NCI-H1048 (cell line): ENCODE data around the gene ATF6.
"Not testable (repeated sequence)": the region's sequence is repeated elsewhere in the genome, so short reads cannot be mapped to it uniquely, and the experiment has no call there.

Experiments used
- DNase-seq: peaks from one replicate; lab custom pipeline; 2025; lab: John Stamatoyannopoulos, UW

The ATF6 gene

DNA sequence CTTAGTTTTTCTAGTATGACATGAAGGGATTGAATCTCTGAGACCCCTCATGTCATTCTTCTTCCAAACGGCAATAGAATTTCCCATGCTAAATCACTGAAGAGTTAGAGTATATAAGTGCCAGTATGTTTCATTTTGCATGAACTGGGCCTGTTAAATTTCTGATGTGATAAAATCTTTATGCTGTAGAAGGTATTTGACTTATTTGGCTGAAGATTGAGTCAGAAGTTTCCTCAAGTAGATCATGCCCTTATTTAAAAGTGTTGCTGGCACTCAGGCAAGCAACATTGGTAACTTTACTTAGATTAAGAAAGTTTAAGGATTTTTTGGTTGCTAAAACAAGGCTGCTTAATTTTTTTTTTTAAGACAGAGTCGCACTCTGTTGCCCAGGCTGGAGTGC lies 13.3 kb downstream of the ATF6 start:
- no peak for DNase-seq

DNA sequence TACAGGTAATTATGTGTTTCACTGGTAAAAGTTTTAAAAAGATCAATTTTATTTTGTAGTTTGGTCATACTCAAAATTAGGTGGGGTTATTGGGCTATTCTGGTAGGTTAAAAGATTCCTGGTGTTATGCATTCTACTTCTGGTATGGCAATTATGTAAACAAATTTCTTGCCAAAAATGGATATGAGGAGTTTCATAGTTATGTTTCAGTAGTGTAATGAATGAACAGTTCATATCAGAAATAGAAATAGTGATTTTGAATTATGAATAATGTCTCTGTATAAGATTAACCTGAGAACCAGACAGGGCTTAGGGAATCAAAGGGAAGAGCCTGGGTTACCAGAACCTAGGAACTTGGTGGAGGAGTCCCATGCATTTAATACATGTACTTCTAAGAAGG lies 15.9 kb downstream of the ATF6 start:
- DNase-seq, result no peak

DNA sequence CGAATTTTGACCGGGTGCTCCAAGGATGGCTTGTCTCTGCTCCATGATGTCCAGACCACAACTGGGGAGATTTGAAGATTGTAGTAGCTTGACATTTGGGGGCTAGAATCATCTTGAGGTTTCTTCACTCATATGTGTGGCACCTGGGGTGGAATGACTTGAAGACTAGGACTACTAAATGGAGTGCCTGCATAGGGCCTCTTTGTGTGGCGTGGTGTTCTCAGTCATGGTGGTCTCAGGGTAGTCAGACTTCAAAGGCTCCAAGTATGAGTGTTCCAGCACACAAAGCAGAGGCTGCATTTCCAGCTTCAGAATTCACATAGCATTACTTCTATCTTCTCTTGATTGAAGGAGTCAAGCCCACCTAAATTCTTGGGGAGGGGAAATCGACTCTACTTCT lies 16.8 kb downstream of the ATF6 start:
- no peak for DNase-seq

DNA sequence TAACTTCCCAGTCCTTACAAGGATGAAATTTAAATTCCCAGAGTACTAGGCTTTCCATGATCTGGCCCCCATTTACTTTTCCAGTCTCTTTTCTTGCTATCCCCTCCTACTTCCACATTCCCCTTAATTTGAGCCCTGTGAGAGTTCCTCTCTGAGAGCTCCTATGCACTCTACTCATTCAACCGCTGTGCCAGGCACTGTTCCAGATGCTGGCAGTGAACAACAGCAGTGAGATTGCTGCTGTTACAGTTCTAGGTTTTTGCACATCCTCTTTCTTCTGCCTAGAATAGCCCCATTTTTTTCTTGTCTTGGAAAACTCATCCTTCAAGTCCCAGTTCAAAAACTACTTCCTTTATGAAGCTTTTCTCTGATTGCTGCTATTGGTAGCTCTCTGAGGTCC lies 18.8 kb downstream of the ATF6 start:
- no peak for DNase-seq

DNA sequence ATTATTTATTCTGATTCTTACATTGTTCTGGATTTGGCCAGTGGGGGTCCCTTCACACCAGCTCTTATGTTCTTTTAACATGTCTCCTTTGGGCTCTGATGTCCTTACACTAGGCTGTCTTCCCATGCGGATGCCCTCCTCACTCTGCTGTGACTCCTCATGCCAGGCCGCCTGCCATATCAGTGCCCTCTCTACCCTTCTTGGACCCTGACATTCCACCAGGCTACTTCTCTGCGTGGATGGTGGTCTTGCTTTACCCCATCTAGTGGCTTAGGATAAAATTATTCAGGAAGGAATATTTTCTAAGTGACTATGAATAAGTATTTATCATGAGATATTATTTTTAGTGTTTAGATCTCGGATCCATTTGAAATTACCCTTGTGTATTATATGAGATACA lies 21.2 kb downstream of the ATF6 start:
- no peak for DNase-seq

DNA sequence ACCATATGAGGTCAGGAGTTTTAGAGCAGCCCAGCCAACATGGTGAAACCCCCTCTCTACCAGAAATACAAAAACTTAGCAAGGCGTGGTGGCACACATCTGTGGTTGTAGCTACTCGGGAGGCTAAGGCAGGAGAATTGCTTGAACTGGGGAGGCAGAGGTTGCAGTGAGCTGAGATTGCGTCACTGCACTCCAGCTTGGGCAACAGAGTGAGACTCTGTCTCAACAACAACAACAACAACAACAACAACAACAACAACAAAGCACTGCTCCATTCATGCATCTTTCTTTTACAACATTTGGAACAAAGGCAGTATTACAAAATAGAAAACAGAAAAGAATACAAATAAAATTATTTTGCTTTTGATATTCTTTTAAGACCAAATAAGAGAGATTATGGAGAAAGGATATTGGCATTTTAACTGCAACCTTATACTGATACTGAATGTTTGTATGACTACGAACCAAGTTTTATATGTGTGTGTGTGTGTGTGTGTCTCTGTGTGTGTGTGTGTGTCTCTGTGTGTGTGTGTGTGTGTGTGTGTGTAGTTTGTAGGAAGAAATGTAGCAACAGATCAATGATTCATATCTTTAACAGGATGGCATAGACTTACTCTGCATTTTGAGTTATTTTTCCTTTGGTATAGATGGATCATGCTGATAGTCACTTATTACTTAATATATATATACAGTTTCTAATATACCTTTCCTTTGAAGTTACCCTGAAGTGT lies 24.6 kb downstream of the ATF6 start:
- no peak for DNase-seq

DNA sequence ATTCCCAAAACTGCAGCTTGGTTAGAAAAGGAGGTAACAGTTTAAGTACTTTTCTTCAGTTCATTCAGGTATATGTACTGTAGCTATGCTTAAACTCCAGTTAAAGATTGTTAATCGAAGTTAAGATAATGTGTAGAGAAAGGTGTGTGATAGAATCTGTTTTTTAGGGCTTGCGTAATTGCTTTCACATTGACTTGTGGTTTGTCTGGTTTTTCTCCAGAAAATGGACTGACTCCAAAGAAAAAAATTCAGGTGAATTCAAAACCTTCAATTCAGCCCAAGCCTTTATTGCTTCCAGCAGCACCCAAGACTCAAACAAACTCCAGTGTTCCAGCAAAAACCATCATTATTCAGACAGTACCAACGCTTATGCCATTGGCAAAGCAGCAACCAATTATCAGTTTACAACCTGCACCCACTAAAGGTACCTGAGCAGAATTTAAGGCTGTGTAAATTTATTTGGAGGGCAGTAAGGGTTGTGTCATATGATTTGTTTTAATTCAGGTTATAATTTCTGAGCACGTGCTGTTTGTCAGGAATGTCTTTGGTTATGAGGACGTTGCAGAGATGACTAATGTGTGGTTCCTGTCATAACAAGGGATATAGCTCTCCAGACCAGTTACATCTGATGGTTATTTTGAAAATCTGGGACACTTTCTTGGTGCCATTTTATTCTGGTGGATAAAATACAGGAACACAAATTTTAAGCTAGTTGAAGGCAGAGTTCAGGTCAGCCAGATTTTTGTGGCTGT lies 26.0 kb downstream of the ATF6 start:
- no peak for DNase-seq

DNA sequence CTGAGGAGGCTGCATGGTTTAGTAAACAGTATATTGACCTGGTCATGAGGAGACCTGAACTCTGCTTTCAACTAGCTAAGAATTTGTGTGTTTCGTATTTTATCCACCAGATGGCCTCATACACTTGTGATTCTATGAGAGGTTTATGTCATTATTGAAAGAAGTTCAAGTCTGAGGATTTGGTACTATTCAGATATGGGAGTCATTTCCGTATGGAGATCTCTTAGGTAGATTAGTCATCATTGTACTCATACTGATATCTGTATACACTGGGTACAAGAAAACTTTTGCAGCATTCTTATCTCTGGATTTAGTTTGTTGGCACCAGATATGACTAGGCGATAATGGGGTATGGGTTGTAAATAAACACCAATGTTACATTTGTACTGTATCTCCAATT lies 26.6 kb downstream of the ATF6 start:
- peak; percentile 19 for DNase-seq

DNA sequence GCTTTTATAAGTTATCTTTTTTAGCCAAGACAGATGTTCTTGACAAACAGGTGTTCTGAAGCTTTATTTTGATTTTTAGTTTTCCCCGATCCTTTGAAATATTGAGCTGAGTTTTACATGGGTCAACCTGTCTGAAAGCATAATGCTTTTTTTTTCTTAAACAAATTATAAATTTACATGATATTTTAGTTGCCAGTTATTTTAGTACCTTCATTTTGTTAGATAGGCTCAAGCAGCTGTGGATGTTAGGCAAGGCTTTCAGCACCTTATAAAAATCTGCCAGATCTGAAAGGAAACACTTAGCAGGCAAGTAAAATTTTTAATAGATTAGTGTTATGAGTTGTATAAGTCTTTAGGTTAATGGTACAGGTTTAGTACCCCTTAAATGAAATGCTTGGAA lies 33.7 kb downstream of the ATF6 start:
- DNase-seq, result no peak

DNA sequence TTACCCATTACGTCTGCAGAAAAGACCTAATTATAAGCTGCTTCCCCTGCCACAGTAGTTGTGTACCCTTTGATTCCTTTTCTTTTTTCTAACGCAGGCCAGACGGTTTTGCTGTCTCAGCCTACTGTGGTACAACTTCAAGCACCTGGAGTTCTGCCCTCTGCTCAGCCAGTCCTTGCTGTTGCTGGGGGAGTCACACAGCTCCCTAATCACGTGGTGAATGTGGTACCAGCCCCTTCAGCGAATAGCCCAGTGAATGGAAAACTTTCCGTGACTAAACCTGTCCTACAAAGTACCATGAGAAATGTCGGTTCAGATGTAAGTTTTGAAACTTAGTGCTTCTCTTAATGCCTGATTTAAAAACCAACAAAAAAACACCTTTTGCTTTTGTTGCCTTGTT lies 35.8 kb downstream of the ATF6 start:
- no peak for DNase-seq

DNA sequence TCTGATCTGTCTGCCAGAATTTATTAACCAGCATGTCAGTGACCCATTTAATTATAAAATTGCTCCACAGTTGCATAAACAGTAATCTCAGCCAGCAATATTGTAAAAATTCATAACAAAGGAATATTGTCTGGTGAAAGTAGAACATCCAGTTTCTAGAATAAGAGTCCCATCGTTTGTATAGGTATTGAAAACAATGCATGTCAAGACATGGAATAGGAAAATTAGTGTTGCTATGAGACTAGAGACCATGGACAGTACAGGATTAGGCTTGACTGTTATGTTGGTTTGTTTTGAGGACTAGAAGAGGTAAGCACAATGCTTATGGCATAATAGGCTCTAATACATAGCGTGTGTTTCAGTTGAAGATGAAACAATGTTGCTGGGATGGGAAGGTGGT lies 37.1 kb downstream of the ATF6 start:
- peak; percentile 77 for DNase-seq

DNA sequence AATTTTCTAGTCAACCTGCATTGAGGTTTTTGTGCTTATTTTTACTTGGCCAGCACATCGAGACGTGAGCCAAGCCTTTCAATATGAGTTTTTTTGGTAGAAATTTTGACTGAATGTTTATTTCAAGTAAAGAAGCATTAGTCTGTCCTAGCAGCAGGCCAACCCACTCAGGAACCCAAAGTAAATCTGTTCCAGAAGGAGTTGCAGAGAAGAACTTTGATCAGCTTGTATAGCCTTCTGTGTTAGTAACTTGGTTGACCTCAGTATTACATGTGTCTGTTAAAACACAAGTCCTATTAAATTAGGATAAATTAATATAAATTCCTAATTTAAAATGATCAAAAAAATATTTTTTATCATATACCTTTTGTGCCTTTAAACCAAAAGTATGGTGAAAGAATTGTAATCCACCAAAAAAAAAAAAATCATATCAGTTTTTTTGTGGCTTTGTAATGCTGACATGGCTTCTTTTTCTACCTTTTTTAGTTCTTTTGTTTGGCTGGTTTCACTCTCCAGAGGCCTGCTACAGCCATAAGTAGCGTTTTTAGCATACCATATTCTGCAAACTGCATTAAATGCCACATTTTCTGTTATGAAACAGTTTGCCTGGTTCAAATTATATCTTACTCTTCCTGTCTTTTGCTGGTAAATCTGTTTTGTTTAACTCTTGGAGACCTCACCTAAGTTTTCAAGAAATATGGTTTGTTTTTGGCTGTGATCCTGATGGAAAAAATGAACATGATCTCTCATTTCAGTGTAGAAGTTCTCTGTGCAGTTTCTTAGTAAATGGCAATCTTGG lies 39.5 kb downstream of the ATF6 start:
- DNase-seq, result no peak

DNA sequence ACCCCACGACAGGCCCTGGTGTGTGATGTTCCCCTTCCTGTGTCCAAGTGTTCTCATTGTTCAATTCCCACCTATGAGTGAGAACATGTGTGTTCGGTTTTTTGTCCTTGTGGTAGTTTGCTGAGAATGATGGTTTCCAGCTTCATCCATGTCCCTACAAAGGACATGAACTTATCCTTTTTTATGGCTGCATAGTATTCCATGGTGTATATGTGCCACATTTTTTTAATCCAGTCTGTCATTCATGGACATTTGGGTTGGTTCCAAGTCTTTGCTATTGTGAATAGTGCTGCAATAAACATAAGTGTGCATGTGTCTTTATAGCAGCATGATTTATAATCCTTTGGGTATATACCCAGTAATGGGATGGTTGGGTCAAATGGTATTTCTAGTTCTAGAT lies 43.1 kb downstream of the ATF6 start:
- DNase-seq, result not testable (repeated sequence)

DNA sequence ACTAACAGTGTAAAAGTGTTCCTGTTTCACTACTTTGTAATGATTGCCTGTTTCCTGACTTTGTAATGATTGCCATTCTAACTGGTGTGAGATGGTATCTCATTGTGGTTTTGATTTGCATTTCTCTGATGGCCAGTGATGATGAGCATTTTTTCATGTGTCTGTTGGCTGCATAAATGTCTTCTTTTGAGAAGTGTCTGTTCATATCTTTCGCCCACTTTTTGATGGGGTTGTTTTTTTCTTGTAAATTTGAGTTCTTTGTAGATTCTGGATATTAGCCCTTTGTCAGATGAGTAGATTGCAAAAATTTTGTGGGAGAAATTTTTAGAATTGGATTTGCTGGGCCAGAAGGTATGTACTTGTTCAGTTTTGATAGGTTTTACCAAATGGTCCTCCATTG lies 43.5 kb downstream of the ATF6 start:
- not testable (repeated sequence) for DNase-seq

DNA sequence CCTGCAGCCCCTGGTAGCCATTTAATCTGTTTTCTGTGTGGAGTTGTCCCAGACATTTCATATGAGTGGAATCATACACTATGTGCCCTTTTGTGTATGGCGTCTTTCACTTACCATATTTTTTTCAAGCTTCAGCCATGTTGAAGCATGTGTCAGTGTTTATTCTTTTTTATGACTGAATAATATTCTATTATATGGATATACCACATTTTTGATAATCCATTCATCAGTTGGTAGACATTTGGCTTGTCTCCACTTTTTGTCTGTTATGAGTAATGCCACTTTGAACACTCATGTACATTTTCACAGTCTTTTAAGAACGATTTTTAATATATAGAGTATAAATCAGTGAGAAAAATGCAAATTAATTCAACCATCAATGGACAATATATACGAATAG lies 44.7 kb downstream of the ATF6 start:
- no peak for DNase-seq

DNA sequence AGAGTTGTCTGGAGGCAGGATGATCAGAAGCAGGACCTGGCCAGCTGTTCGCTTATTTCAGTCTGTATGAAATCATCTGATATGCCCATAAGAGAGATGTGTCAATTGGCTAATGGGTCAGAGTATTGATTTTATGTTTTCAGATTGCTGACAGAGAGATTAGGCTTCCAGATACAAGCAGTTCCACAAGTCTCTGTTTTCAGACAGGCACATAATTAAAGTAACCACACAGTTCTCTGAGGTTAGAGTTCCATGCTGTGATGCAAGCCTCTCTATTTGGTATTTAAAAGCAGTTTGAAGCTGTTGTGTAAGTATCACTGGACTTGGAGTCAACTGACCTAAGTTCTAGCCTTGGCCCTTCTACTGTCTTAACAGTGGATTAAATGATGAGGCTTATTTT lies 50.1 kb downstream of the ATF6 start:
- no peak for DNase-seq

DNA sequence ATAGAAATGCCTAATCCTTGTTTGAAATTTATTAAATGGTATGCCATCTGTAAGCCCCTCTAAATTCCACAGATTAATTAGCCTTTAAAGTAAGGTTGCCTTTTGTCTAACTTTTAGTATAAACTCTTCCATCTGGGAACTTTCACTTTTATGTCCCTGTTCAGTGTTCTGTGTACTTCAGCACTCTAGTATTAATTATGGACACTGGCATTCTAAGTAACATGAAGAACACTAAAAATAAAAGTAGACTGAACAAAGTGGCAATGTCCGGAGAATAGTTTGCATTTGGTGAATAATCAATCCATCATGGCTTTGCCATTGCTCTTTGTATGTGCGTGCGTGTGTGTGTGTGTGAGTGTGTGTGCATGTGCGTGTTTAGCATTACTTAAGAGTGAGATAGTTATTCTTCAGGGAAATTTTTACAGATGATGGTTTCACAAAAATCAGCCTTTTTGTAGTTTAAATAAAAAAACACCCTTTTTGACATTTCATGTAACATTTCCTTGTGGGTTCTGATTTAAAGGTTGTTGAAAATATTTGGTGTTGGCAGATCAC lies 51.1 kb downstream of the ATF6 start:
- DNase-seq, result no peak

DNA sequence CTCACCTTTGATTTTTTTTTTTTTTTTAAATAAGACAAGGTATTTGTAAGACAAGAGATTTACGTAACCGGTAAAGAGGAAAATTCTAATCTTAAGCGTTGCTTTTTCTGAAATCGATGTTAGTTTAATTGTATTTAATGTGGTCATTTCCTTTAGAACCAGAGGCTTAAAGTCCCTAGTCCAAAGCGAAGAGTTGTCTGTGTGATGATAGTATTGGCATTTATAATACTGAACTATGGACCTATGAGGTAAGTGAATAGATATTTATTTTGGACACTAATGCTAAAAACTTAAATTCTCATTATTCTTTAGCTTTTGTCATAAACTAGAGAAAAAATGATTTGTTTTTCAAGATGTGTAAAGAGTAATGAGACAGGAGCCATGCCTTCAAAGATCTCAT lies 54.8 kb downstream of the ATF6 start:
- DNase-seq, result no peak

DNA sequence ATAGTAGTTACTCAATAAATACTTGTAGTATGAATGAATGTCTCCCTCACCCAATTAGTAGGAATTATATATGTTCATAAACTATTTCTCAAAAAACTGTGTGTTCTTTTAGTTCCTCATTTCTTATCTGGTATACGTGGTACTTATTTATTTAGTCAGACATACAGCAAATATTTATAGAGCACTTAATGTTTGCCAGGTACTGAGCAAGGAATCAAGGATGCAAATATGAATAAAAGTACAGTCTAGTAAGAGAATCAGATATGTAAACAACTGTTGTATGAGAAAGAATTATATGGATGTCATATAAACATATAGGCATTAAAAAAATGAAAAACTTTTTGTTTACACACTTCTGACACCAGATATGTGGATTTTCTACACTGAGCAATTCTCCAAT lies 58.5 kb downstream of the ATF6 start:
- no peak for DNase-seq

DNA sequence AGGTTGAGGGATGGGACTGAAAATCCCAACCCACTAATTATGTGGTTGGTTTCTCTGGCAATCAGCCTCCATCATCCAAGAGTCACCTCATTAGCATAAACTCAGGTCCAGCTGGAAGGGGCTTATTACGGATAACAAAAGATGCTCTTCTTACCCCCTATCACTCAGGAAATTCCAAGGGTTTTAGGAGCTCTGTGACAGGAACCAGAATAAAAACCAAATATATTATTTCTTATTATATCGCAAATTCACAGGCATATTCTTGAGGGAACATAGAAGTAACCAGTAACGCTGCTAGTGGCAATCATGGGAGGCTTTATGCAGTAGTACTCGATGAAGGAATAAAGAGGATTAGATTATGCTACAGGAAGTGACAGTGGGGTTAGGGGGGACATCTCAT lies 59.7 kb downstream of the ATF6 start:
- DNase-seq, result no peak

DNA sequence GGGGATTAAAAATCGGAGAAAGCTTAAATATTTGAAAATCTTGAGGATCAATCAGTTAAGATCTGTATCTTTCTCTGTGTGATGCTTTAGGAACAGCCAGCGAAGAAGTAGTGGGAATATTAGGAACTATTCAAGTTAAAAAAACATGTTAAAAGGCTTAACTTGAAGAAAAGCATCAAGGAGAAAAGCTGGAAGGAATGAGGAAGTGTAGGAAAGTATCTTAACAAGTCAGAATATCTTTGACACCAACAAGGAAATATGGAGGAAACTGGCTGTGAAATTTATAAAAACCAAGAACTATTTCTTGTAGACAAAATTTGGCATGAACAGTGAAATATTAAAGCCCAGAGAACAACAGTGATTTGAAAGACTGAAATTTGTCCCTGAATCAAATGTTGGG lies 60.4 kb downstream of the ATF6 start:
- DNase-seq, result no peak

DNA sequence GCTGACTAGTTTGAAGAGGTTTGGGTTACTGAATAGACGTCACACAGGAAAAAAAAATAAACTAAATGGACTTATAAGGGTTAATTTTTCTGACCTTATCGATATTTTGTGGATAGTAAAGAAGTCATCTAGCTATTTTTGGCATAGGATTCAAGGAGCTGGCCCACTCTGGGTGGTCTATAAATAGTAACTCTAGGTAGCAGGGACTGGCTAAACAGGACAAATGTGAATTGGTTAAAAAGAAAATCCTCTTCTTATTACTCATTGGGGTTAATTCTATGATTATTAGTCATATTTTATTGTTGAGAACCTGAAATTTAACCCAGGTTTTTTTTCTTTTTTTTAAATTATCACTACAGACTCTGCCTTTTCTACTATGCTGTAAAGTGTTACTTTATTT lies 61.7 kb downstream of the ATF6 start:
- DNase-seq, result no peak
